A673 (cell line): ENCODE measurements around the gene SATB1. TPM values are rescaled to one million over a fixed set of nuclear protein-coding genes. Genes with fewer than 3 reads are reported as not detected.

Experiments
- BruUV-seq: library from RNA; stranded (reverse); fragments of 400-500 nt; replicated peaks from 2 replicates; lab custom pipeline; 2021; lab: Mats Ljungman, UMichigan
- CTCF ChIA-PET: fragments of 300-600 bp; sonication (Branson Sonifier 250); formaldehyde crosslinking; loops from one replicate; lab custom pipeline; 2022; ENCODE audit warnings: antibody characterized with exemption; lab: Charles Lee
- POLR2A ChIA-PET: fragments of 300-600 bp; sonication (Branson Sonifier 250); formaldehyde crosslinking; loops from one replicate; lab custom pipeline; 2022; ENCODE audit warnings: antibody characterized with exemption; ENCODE audit not compliant: low non-redundant PET; lab: Charles Lee
- DNase-seq: peaks from one replicate; pipeline ENCODE4 v3.0.0-alpha.2; 2015; ENCODE audit warnings: low spot score
- H3K27ac ChIP-seq: fragments of 200-600 bp; sonication (generic); 2 replicates; pipeline ENCODE4 v1.5.1; 2016; ENCODE audit warnings: mixed run types, low read depth, mild to moderate bottlenecking, mixed read lengths, antibody characterized with exemption, low read length; ENCODE audit not compliant: poor library complexity, severe bottlenecking
- H3K27me3 ChIP-seq: fragments of 200-600 bp; sonication (generic); replicated peaks from 2 replicates; pipeline ENCODE4 v1.6.1; 2017; ENCODE audit warnings: mixed run types, low read depth, mild to moderate bottlenecking, mixed read lengths, antibody characterized with exemption, low read length; ENCODE audit not compliant: insufficient read depth, poor library complexity
- H3K36me3 ChIP-seq: fragments of 200-600 bp; sonication (generic); 2 replicates; pipeline ENCODE4 v1.6.1; 2016; ENCODE audit warnings: mixed run types, mild to moderate bottlenecking, mixed read lengths, antibody characterized with exemption, low read length; ENCODE audit not compliant: insufficient read depth, poor library complexity, severe bottlenecking
- H3K4me1 ChIP-seq: fragments of 200-600 bp; sonication (generic); 2 replicates; pipeline ENCODE4 v1.6.1; 2017; ENCODE audit warnings: mixed run types, mild to moderate bottlenecking, mixed read lengths, antibody characterized with exemption, low read length; ENCODE audit not compliant: insufficient read depth, poor library complexity, severe bottlenecking
- H3K4me3 ChIP-seq: fragments of 200-600 bp; sonication (generic); 2 replicates; pipeline ENCODE4 v1.5.1; 2016; ENCODE audit warnings: low read depth, mixed run types, mild to moderate bottlenecking, mixed read lengths, low read length; ENCODE audit not compliant: poor library complexity, severe bottlenecking
- H3K9me3 ChIP-seq: fragments of 200-600 bp; sonication (generic); 2 replicates; pipeline ENCODE4 v1.6.1; 2016; ENCODE audit warnings: mixed run types, low read depth, mild to moderate bottlenecking, mixed read lengths, antibody characterized with exemption, low read length; ENCODE audit not compliant: poor library complexity, severe bottlenecking
- EZH2 ChIP-seq: fragments of 200-600 bp; sonication (generic); IDR thresholded peaks from 2 replicates; pipeline ENCODE4 v1.6.1; 2017; ENCODE audit warnings: borderline replicate concordance, low read depth, mild to moderate bottlenecking, mixed read lengths, antibody characterized with exemption, low read length; ENCODE audit not compliant: poor library complexity, severe bottlenecking
- intact Hi-C: fragments of 100-400 bp; cut with micrococcal nuclease; formaldehyde crosslinking; loops from one replicate; pipeline ENCODE4 v1.10.0; 2022; ENCODE audit not compliant: unreplicated experiment
- total RNA-seq: library from RNA; stranded (reverse); gene quantifications from 2 replicates; pipeline ENCODE4 v1.2.3, GENCODE V29; 2021
- TF ChIP-seq, protein P1 (sequence below): fragments of 300-800, 200-600 bp; sonication (generic); conservative IDR thresholded peaks from 2 replicates; pipeline ENCODE4 v1.5.1; 2017; ENCODE audit warnings: low read depth, mild to moderate bottlenecking, antibody characterized with exemption, low read length, moderate library complexity, mixed read lengths

The SATB1 gene
- total RNA-seq, 1 experiment from 2014 or later: 5.9 TPM

DNA sequence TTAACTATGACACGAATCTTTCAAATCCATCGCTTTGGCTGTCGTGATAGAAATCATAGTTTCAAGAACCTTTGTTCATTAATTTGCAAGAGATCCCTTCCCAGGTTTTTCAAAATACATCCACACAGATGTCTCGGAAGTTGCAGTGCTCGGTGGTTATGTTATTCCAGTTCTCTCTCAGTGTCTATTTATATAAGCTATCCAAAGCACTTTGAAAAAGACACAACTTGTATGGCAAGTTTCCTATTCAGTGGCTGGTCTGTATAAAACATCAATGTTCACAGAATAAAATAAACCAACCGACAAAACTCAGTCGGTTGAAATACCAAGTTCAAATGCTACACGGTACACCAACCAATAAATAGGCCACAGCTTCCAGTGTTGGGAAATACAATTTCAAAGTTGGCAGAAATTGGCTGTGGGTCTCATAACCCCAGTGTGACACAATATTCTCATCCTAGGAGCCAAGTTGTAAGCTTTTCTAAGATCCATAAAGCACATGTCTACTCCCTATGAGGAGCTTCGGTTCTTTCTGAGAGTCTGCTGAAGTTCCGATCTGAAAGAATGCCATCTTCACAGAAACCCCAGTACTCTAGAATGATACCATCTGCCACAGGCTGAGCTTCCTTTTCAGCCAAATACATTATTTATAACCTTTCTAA lies 23.7 kb downstream of the SATB1 start:
- ChIA-PET CTCF (interaction anchor here (1.3 kb wide), 1 partner anchor 12 kb away, joined by 6 read pairs; no protein-coding TSS in a partner anchor), POLR2A (interaction anchor here (0.5 kb wide), 1 partner anchor 12 kb away, joined by 7 read pairs; no protein-coding TSS in a partner anchor)
- no peak for TF ChIP-seq EZH2
- TF ChIP-seq, protein P1, sequence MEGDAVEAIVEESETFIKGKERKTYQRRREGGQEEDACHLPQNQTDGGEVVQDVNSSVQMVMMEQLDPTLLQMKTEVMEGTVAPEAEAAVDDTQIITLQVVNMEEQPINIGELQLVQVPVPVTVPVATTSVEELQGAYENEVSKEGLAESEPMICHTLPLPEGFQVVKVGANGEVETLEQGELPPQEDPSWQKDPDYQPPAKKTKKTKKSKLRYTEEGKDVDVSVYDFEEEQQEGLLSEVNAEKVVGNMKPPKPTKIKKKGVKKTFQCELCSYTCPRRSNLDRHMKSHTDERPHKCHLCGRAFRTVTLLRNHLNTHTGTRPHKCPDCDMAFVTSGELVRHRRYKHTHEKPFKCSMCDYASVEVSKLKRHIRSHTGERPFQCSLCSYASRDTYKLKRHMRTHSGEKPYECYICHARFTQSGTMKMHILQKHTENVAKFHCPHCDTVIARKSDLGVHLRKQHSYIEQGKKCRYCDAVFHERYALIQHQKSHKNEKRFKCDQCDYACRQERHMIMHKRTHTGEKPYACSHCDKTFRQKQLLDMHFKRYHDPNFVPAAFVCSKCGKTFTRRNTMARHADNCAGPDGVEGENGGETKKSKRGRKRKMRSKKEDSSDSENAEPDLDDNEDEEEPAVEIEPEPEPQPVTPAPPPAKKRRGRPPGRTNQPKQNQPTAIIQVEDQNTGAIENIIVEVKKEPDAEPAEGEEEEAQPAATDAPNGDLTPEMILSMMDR: no peak
- H3K4me3 ChIP-seq: no peak overlapping the region
- H3K27ac ChIP-seq: no peak overlapping the region
- no peak for DNase-seq
- intact Hi-C loops: no loop called here
- no TSS peak for BruUV-seq
- no peaks in the 10 kb centered on the region for H3K9me3 ChIP-seq
- H3K4me1 ChIP-seq: no peaks in the 10 kb centered on the region
- no peaks in the 10 kb centered on the region for H3K27me3 ChIP-seq
- H3K36me3 ChIP-seq: no peaks in the 10 kb centered on the region

DNA sequence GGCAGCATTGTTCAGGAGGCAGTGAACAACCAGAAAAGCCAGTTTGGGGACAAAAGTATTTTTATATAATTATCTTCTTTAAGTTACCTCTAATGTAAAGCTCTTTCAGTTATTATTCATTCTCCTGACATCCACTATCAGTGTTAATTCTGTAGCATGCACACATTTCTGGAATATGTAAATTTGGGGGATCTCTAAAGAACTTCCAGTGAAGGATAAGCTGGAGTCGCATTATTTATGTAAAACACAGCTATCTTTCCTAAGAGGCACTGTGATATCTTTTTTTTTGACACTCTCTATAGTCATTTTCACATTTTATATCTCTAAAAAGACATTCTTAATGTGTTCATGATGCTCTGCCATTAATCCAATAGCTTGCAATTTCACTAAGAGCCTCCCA lies 26.7 kb downstream of the SATB1 start:
- Histone ChIP-seq H3K4me3 (no peak overlapping the region), H3K4me1 (no peaks in the 10 kb centered on the region), H3K27me3 (no peaks in the 10 kb centered on the region), H3K36me3 (no peaks in the 10 kb centered on the region), H3K9me3 (no peaks in the 10 kb centered on the region), H3K27ac (no peak overlapping the region)
- ChIA-PET POLR2A (no interaction called here), CTCF (no interaction called here)
- TF ChIP-seq EZH2: no peak
- TF ChIP-seq, protein P1: no peak
- DNase-seq: no peak
- intact Hi-C loops: no loop called here
- no TSS peak for BruUV-seq

DNA sequence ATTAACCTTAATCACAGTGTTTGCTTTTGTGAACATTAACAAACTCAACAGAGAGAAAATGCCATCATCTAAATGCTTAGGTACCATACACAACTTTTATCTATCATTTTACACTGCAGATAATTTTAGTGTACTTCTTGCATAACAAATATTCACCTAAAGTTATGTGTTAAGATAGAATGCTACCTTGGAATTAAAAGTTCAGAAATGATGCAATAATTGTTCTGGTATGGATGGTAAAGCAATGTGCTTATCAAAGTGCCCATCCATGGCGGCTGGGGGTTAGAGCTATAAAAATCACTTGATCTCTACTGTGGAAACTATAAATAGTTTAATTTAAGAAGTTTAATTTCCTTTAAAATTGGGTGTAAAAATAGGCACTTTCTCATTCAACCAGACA lies 28.7 kb downstream of the SATB1 start:
- BruUV-seq: no TSS peak
- intact Hi-C loops: no loop called here
- CTCF ChIA-PET: no interaction called here

More for the DNA sequence above, 28.7 kb downstream of the SATB1 start:
- TF ChIP-seq, protein P1: no peak
- TF ChIP-seq EZH2: no peak
- H3K4me3 ChIP-seq: no peak overlapping the region
- no peak for DNase-seq
- no peaks in the 10 kb centered on the region for H3K36me3 ChIP-seq
- H3K27ac ChIP-seq: no peak overlapping the region
- no peaks in the 10 kb centered on the region for H3K9me3 ChIP-seq
- H3K27me3 ChIP-seq: no peaks in the 10 kb centered on the region
- POLR2A ChIA-PET: no interaction called here
- no peaks in the 10 kb centered on the region for H3K4me1 ChIP-seq
